ENCODE results near the gene FABP7.

DNA sequence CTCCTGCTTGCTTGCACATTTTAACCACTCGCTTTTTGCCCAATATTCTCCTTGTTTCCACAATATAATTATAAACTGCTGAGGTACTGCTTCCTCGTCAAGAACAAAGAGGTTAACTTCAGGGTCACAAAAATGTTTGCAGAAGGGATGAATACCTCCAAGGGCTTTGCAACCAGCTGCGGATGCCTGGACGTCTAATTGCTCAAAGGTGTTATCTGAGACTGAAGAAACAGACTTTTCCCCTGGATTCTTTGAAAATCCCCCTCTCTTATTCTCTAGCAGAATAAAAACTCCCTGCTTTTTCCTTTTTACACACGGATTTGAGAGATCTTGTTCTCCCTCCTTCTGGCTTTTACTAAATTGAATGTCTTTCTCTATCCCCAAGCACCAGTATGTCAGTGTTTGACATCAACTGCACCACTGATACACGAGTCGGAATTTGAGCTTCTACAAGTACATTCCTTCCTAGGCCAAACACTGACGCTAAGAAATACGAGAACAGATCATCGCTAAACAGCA, 9.2 kb downstream of the FABP7 start:
- TF ChIP-seq, protein P1, sequence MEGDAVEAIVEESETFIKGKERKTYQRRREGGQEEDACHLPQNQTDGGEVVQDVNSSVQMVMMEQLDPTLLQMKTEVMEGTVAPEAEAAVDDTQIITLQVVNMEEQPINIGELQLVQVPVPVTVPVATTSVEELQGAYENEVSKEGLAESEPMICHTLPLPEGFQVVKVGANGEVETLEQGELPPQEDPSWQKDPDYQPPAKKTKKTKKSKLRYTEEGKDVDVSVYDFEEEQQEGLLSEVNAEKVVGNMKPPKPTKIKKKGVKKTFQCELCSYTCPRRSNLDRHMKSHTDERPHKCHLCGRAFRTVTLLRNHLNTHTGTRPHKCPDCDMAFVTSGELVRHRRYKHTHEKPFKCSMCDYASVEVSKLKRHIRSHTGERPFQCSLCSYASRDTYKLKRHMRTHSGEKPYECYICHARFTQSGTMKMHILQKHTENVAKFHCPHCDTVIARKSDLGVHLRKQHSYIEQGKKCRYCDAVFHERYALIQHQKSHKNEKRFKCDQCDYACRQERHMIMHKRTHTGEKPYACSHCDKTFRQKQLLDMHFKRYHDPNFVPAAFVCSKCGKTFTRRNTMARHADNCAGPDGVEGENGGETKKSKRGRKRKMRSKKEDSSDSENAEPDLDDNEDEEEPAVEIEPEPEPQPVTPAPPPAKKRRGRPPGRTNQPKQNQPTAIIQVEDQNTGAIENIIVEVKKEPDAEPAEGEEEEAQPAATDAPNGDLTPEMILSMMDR (IDR thresholded peaks at IDR 0.05), result no peak
- no peak for TF ChIP-seq POLR2A (IDR thresholded peaks at IDR 0.05; ENCODE audit: low read depth)

Measured in esophagus muscularis mucosa (tissue), 3 donors.